ENCODE measurements around the gene PYGB. TPM values are rescaled to one million over a fixed set of nuclear protein-coding genes. Genes with fewer than 3 reads are reported as not detected.

PYGB gene
- total RNA-seq, 1 donor from 2014 or later, result 111 TPM

GRCh38 chr20:25215521-25215920 lies 32.4 kb upstream of the PYGB start:
- no peak for DNase-seq (ENCODE audit: low read depth, low spot score)

GRCh38 chr20:25216199-25216945 lies 31.5 kb upstream of the PYGB start:
- no peak for DNase-seq (ENCODE audit: low read depth, low spot score)

GRCh38 chr20:25217161-25218108 lies 30.4 kb upstream of the PYGB start:
- no peak for DNase-seq (ENCODE audit: low read depth, low spot score)

GRCh38 chr20:25218109-25218486 lies 29.8 kb upstream of the PYGB start:
- DNase-seq (ENCODE audit: low read depth, low spot score), result no peak

GRCh38 chr20:25218492-25218891 lies 29.4 kb upstream of the PYGB start:
- no peak for DNase-seq (ENCODE audit: low read depth, low spot score)

- no peak for DNase-seq (ENCODE audit: low read depth, low spot score)
Observed at GRCh38 chr20:25219365-25219764, 28.5 kb upstream of the PYGB start.

- DNase-seq (ENCODE audit: low read depth, low spot score), result no peak
Observed at GRCh38 chr20:25220021-25220730, 27.7 kb upstream of the PYGB start.

- DNase-seq (ENCODE audit: low read depth, low spot score), result no peak
Observed at GRCh38 chr20:25220810-25221591, 26.9 kb upstream of the PYGB start.

GRCh38 chr20:25221592-25222460 lies 26.1 kb upstream of the PYGB start:
- DNase-seq (ENCODE audit: low read depth, low spot score), result no peak

- no peak for DNase-seq (ENCODE audit: low read depth, low spot score)
Observed at GRCh38 chr20:25222461-25223178, 25.3 kb upstream of the PYGB start.

GRCh38 chr20:25223179-25223661 lies 24.7 kb upstream of the PYGB start:
- no peak for DNase-seq (ENCODE audit: low read depth, low spot score)

GRCh38 chr20:25223765-25224720 lies 23.8 kb upstream of the PYGB start:
- DNase-seq (ENCODE audit: low read depth, low spot score), result no peak

GRCh38 chr20:25224941-25225340 lies 22.9 kb upstream of the PYGB start:
- no peak for DNase-seq (ENCODE audit: low read depth, low spot score)

GRCh38 chr20:25225642-25226432 lies 22.0 kb upstream of the PYGB start:
- no peak for DNase-seq (ENCODE audit: low read depth, low spot score)

GRCh38 chr20:25226433-25227316 lies 21.2 kb upstream of the PYGB start:
- no peak for DNase-seq (ENCODE audit: low read depth, low spot score)

- no peak for DNase-seq (ENCODE audit: low read depth, low spot score)
Observed at GRCh38 chr20:25227317-25227831, 20.5 kb upstream of the PYGB start.
